Endothelial cell of umbilical vein (primary cell): Measurements from ENCODE around the gene ACSM5. TPM values are rescaled to one million over a fixed set of nuclear protein-coding genes. Genes with fewer than 3 reads are reported as not detected.

Experiments used
- BruUV-seq: library from RNA; stranded (reverse); fragments of 400-500 nt; replicated peaks from 2 replicates; lab custom pipeline; 2021; lab: Mats Ljungman, UMichigan
- CTCF ChIA-PET: fragments of 300-600, 350-600 bp; sonication (Branson Sonifier 250); formaldehyde crosslinking; loops from one replicate; lab custom pipeline; 2021; ENCODE audit warnings: antibody characterized with exemption, inconsistent platforms; lab: Charles Lee
- POLR2A ChIA-PET: fragments of 300-600, 350-600 bp; sonication (Branson Sonifier 250); formaldehyde crosslinking; loops from one replicate; lab custom pipeline; 2021; ENCODE audit warnings: antibody characterized with exemption, inconsistent platforms; lab: Charles Lee
- DNase-seq: peaks from one replicate; pipeline ENCODE4 v3.0.0-alpha.2; 2011; ENCODE audit warnings: low read depth, low spot score
- FAIRE-seq: peaks from 2 replicates; lab custom pipeline; 2011; peaks lifted over from hg19 to GRCh38; lab: Jason Lieb, UNC
- H2AFZ ChIP-seq: 2 replicates; pipeline ENCODE4 v1.6.0; 2012; ENCODE audit warnings: low read depth, low read length, control low read depth, inconsistent platforms
- H3K27ac ChIP-seq: 2 replicates; pipeline ENCODE4 v1.5.1; 2011; ENCODE audit warnings: low read depth, mild to moderate bottlenecking, control low read depth, low read length, moderate library complexity; ENCODE audit not compliant: insufficient read depth
- H3K27me3 ChIP-seq, 2 experiments: 2 replicates each; pipeline versions ENCODE4 v1.6.0 to v1.6.1; 2011; ENCODE audit warnings: low read length in 2 of 2, mixed read lengths in 1 of 2; ENCODE audit not compliant: control insufficient read depth in 2 of 2, insufficient read depth in 2 of 2
- H3K36me3 ChIP-seq, 2 experiments: 2 replicates in 1 of 2; 3 replicates in 1 of 2; pipeline ENCODE4 v1.5.1; 2011; ENCODE audit warnings: low read length in 2 of 2, mild to moderate bottlenecking in 1 of 2, moderate library complexity in 1 of 2; ENCODE audit not compliant: control insufficient read depth in 2 of 2, insufficient read depth in 2 of 2; ENCODE audit errors: extremely low read depth in 1 of 2
- H3K4me1 ChIP-seq: 3 replicates; pipeline ENCODE4 v1.5.1; 2011; ENCODE audit warnings: mild to moderate bottlenecking, low read length; ENCODE audit not compliant: control insufficient read depth, insufficient read depth; ENCODE audit errors: extremely low read depth
- H3K4me2 ChIP-seq: 2 replicates; pipeline ENCODE4 v1.6.1; 2011; ENCODE audit warnings: low read length, control low read depth, mixed read lengths; ENCODE audit not compliant: insufficient read depth
- H3K4me3 ChIP-seq, 3 experiments: fragments of 200-600 bp in 1 of 3; sonication (generic), shearing (Covaris generic) in 1 of 3; replicated peaks in 1 of 3; 2 replicates each; pipeline ENCODE4 v1.5.1; 2011 to 2016; ENCODE audit warnings: control low read depth in 3 of 3, low read length in 3 of 3, mild to moderate bottlenecking in 2 of 3, inconsistent platforms in 1 of 3, low read depth in 1 of 3, moderate library complexity in 1 of 3; ENCODE audit not compliant: insufficient read depth in 1 of 3
- H3K79me2 ChIP-seq: 2 replicates; pipeline ENCODE4 v1.6.0; 2012; ENCODE audit warnings: low read length, inconsistent platforms; ENCODE audit not compliant: control insufficient read depth, insufficient read depth
- H3K9ac ChIP-seq: replicated peaks from 2 replicates; pipeline ENCODE3; 2011; ENCODE audit warnings: low read length, control low read depth; ENCODE audit not compliant: insufficient read depth; ENCODE audit errors: extremely low read depth
- H3K9me1 ChIP-seq: replicated peaks from 3 replicates; pipeline ENCODE4 v1.6.0; 2011; ENCODE audit warnings: mild to moderate bottlenecking, low read length; ENCODE audit not compliant: control insufficient read depth, insufficient read depth; ENCODE audit errors: extremely low read depth
- H3K9me3 ChIP-seq: replicated peaks from 2 replicates; pipeline ENCODE4 v1.5.1; 2012; ENCODE audit warnings: low read length, inconsistent platforms; ENCODE audit not compliant: control insufficient read depth, insufficient read depth
- H4K20me1 ChIP-seq: replicated peaks from 2 replicates; pipeline ENCODE3; 2011; ENCODE audit warnings: mild to moderate bottlenecking, low read length; ENCODE audit not compliant: control insufficient read depth, insufficient read depth; ENCODE audit errors: extremely low read depth
- CTCF ChIP-seq, 2 donors: IDR thresholded peaks; 1 replicate in 1 of 2; 2 replicates in 1 of 2; pipeline ENCODE4 v1.5.1; 2011; ENCODE audit warnings: low read length in 2 of 2, mild to moderate bottlenecking in 2 of 2, moderate library complexity in 2 of 2, control low read depth in 1 of 2, inconsistent platforms in 1 of 2, low read depth in 1 of 2; ENCODE audit not compliant: insufficient read depth in 1 of 2; ENCODE audit errors: extremely low read depth in 1 of 2
- EZH2 ChIP-seq: IDR thresholded peaks from 2 replicates; pipeline ENCODE4 v1.6.1; 2012; ENCODE audit warnings: borderline replicate concordance, low read depth, mild to moderate bottlenecking, moderate library complexity, low read length, inconsistent platforms; ENCODE audit not compliant: severe bottlenecking
- FOS ChIP-seq: IDR thresholded peaks from 2 replicates; pipeline ENCODE4 v1.6.1; 2011; ENCODE audit warnings: mild to moderate bottlenecking, low read length, moderate library complexity, borderline replicate concordance; ENCODE audit not compliant: insufficient read depth
- GATA2 ChIP-seq: IDR thresholded peaks from 2 replicates; pipeline ENCODE4 v1.7.0; 2011; ENCODE audit warnings: low read depth, mild to moderate bottlenecking, moderate library complexity, mixed read lengths, low read length; ENCODE audit not compliant: insufficient read length, insufficient read depth
- JUN ChIP-seq: IDR thresholded peaks from 2 replicates; pipeline ENCODE4 v1.6.1; 2011; ENCODE audit warnings: borderline replicate concordance, low read depth; ENCODE audit not compliant: insufficient read length, insufficient read depth
- MAX ChIP-seq: IDR thresholded peaks from 2 replicates; pipeline ENCODE4 v1.6.1; 2011; ENCODE audit not compliant: insufficient read depth, insufficient read length
- MYC ChIP-seq: IDR thresholded peaks from one replicate; pipeline ENCODE4 v1.6.1; 2011; ENCODE audit warnings: mild to moderate bottlenecking, low read depth, low read length
- POLR2A ChIP-seq: IDR thresholded peaks from 2 replicates; pipeline ENCODE4 v1.6.1; 2012; ENCODE audit warnings: low read depth, mild to moderate bottlenecking, control low read depth, low read length
- POLR2AphosphoS5 ChIP-seq: IDR thresholded peaks from 2 replicates; pipeline ENCODE4 v1.6.1; 2012; ENCODE audit warnings: low read depth, mild to moderate bottlenecking, control low read depth, low read length, moderate library complexity; ENCODE audit not compliant: insufficient read depth
- dilution Hi-C: fragments of 300-500 bp; cut with MboI; formaldehyde crosslinking; loops from one replicate; pipeline ENCODE4 v1.15.0; 2019; ENCODE audit warnings: low sequenced_read_pairs; ENCODE audit not compliant: extremely low pct_ligation_motif_present
- intact Hi-C: fragments of 100-400 bp; cut with micrococcal nuclease; formaldehyde crosslinking; loops from one replicate; pipeline ENCODE4 v1.10.0; 2022
- polyA plus RNA-seq, 4 experiments: library from polyadenylated mRNA; depleted of rRNA in 3 of 4; stranded (reverse) in 3 of 4; unstranded in 1 of 4; fragments of >200 nt; gene quantifications; 2 replicates each; pipeline versions ENCODE4 v1.2.1 to v1.2.3, GENCODE V29; 2011 to 2012; ENCODE audit warnings: missing spikeins in 1 of 4
- total RNA-seq: library from RNA; stranded (reverse); gene quantifications from 2 replicates; pipeline ENCODE4 v1.2.3, GENCODE V29; 2021

The ACSM5 gene
- total and polyA plus RNA-seq, 2 donors (not counting 3 experiments of a cell fraction or from before 2014, with no cell fraction given): 0.06 TPM; not detected in 1

GRCh38 chr16:20410121-20410723 is 888 bp downstream of the ACSM5 start:
- Histone ChIP-seq H3K79me2 (no peaks in the 10 kb centered on the region), H3K4me1 (no peaks in the 10 kb centered on the region), H3K9me1 (no peaks in the 10 kb centered on the region), H4K20me1 (no peaks in the 10 kb centered on the region), H3K4me3 (no peak overlapping the region), H3K4me2 (no peak overlapping the region), H3K9ac (no peak overlapping the region), H3K9me3 (no peaks in the 10 kb centered on the region), H3K27ac (no peak overlapping the region), H3K36me3 (no peaks in the 10 kb centered on the region), H3K27me3 (no peaks in the 10 kb centered on the region), H2AFZ (no peak overlapping the region)
- no peak for FAIRE-seq
- TF ChIP-seq POLR2AphosphoS5 (no peak), MAX (no peak), MYC (no peak), JUN (no peak), EZH2 (no peak), POLR2A (no peak), GATA2 (no peak), CTCF (IDR thresholded peaks at IDR 0.05; ENCODE audit: extremely low read depth in 1 of 2, insufficient read depth in 1 of 2, low read depth in 1 of 2, low read length in 2 of 2) (no peak), FOS (no peak)
- CTCF ChIA-PET: no interaction called here
- POLR2A ChIA-PET: no interaction called here
- no peak for DNase-seq
- dilution Hi-C loops: no loop called here
- intact Hi-C loops: no loop called here
- BruUV-seq: no TSS peak
